A549 (cell line): ENCODE data around the gene AHCYL2. TPM values are rescaled to one million over a fixed set of nuclear protein-coding genes. Genes with fewer than 3 reads are reported as not detected.
A peak's percentile ranks its signal among the peaks of the same experiment; 100 is the strongest.

Experiments used
- ATAC-seq, 2 experiments: fragments of 200-7000 bp in 1 of 2; fragments of >200 bp in 1 of 2; cut with Nextera tagmentation in 1 of 2; cut with Tn5 transposase in 1 of 2; 3 replicates each; pipeline versions ENCODE4 v1.8.0 to v1.9.1; 2018 to 2020; ENCODE audit warnings: mild to moderate bottlenecking in 1 of 2, moderate library complexity in 1 of 2
- CTCF ChIA-PET: fragments of 300-600 bp; sonication (Branson Sonifier 250); formaldehyde crosslinking; extraction: SDS; loops from one replicate; lab custom pipeline; 2021; ENCODE audit warnings: antibody characterized with exemption, inconsistent platforms; lab: Yijun Ruan, JAX
- POLR2A ChIA-PET: fragments of 350-600 bp; formaldehyde crosslinking; extraction: SDS; loops from one replicate; lab custom pipeline; 2021; ENCODE audit warnings: antibody characterized with exemption, inconsistent platforms; lab: Yijun Ruan, JAX
- DNase-seq, 2 experiments: peaks; one replicate each; pipeline versions ENCODE4 v3.0.0 to v3.0.0-alpha.2; 2011 to 2016; ENCODE audit warnings: low read depth in 1 of 2, low spot score in 1 of 2
- FAIRE-seq: peaks from 2 replicates; lab custom pipeline; 2011; peaks lifted over from hg19 to GRCh38; lab: Jason Lieb, UNC
- H3K27ac ChIP-seq, 2 experiments: fragments of >200 bp; sonication (Bioruptor Twin); formaldehyde crosslinking; 3 replicates each; pipeline ENCODE4 v1.5.1; 2016 to 2017
- H3K4me1 ChIP-seq: fragments of >200 bp; sonication (Bioruptor Twin); formaldehyde crosslinking; 3 replicates; pipeline ENCODE4 v1.6.1; 2016
- H3K4me2 ChIP-seq: fragments of >200 bp; sonication (Bioruptor Twin); formaldehyde crosslinking; 3 replicates; pipeline ENCODE4 v1.6.1; 2016
- H3K4me3 ChIP-seq: fragments of >200 bp; sonication (Bioruptor Twin); formaldehyde crosslinking; 3 replicates; pipeline ENCODE4 v1.5.1; 2016
- H3K9me3 ChIP-seq: fragments of >200 bp; sonication (Bioruptor Twin); formaldehyde crosslinking; 3 replicates; pipeline ENCODE4 v1.6.1; 2016
- BHLHE40 ChIP-seq: IDR thresholded peaks from 2 replicates; pipeline ENCODE4 v1.6.1; 2012; ENCODE audit warnings: low read depth, low read length, inconsistent platforms
- CBX2 ChIP-seq: fragments of 200-600 bp; sonication (generic); IDR thresholded peaks from 2 replicates; pipeline ENCODE4 v1.6.1; 2016; ENCODE audit warnings: low read depth, mild to moderate bottlenecking, borderline replicate concordance
- CEBPB ChIP-seq, 2 experiments: fragments of >200 bp in 1 of 2; sonication (Bioruptor Twin) in 1 of 2; formaldehyde crosslinking in 1 of 2; IDR thresholded peaks; 2 replicates each; pipeline ENCODE4 v1.6.1; 2012 to 2016
- CHD4 ChIP-seq: fragments of 200-600 bp; sonication (generic); IDR thresholded peaks from 2 replicates; pipeline ENCODE4 v1.6.1; 2016; ENCODE audit warnings: antibody characterized with exemption, mild to moderate bottlenecking, borderline replicate concordance
- EP300 ChIP-seq, 2 experiments: fragments of >200 bp; sonication (Bioruptor Twin); formaldehyde crosslinking; IDR thresholded peaks; 2 replicates in 1 of 2; 3 replicates in 1 of 2; pipeline ENCODE4 v1.6.1; 2016 to 2017
- FOSL2 ChIP-seq, 2 experiments: fragments of 450-650 bp in 1 of 2; fragments of >200 bp in 1 of 2; sonication (Bioruptor Twin) in 1 of 2; formaldehyde crosslinking; IDR thresholded peaks; 2 replicates each; pipeline versions ENCODE4 v1.5.0 to v1.6.1; 2016 to 2020; ENCODE audit warnings: mild to moderate bottlenecking in 1 of 2, moderate library complexity in 1 of 2
- FOXS1 ChIP-seq: fragments of 250-450 bp; sonication (Bioruptor Pico); IDR thresholded peaks from 2 replicates; pipeline ENCODE4 v1.5.0; 2020; ENCODE audit warnings: mild to moderate bottlenecking, moderate library complexity
- HEYL ChIP-seq: fragments of 250-450 bp; sonication (Bioruptor Pico); IDR thresholded peaks from 2 replicates; pipeline ENCODE4 v1.8.0; 2021; ENCODE audit warnings: mild to moderate bottlenecking, moderate library complexity
- HOXA7 ChIP-seq: fragments of 250-450 bp; sonication (Bioruptor Pico); IDR thresholded peaks from 2 replicates; pipeline ENCODE4 v1.5.0; 2020; ENCODE audit warnings: mild to moderate bottlenecking, moderate library complexity
- HOXB5 ChIP-seq: fragments of 250-450 bp; sonication (Bioruptor Pico); IDR thresholded peaks from 2 replicates; pipeline ENCODE4 v1.5.0; 2020; ENCODE audit warnings: mild to moderate bottlenecking, moderate library complexity
- JUNB ChIP-seq: fragments of >200 bp; sonication (Bioruptor Twin); formaldehyde crosslinking; IDR thresholded peaks from 2 replicates; pipeline ENCODE4 v1.6.1; 2016
- KDM1A ChIP-seq: fragments of 200-600 bp; sonication (generic); IDR thresholded peaks from 2 replicates; pipeline ENCODE4 v1.6.1; 2016; ENCODE audit warnings: low read depth, mild to moderate bottlenecking
- NFE2L2 ChIP-seq: fragments of 150-350 bp; conservative IDR thresholded peaks from 2 replicates; pipeline ENCODE4 v1.6.1; 2014; ENCODE audit warnings: low read length
- NPAS2 ChIP-seq: fragments of 250-450 bp; sonication (Bioruptor Pico); IDR thresholded peaks from 2 replicates; pipeline ENCODE4 v1.8.0; 2022; ENCODE audit warnings: mild to moderate bottlenecking, moderate library complexity, borderline replicate concordance
- RAD21 ChIP-seq, 2 experiments: fragments of >200 bp in 1 of 2; sonication (Bioruptor Twin) in 1 of 2; formaldehyde crosslinking in 1 of 2; IDR thresholded peaks in 1 of 2; conservative IDR thresholded peaks in 1 of 2; 2 replicates in 1 of 2; 3 replicates in 1 of 2; pipeline ENCODE4 v1.6.1; 2012 to 2018; ENCODE audit warnings: inconsistent platforms in 1 of 2
- RARB ChIP-seq: fragments of 250-450 bp; sonication (Bioruptor Pico); IDR thresholded peaks from 2 replicates; pipeline ENCODE4 v1.8.0; 2021; ENCODE audit warnings: mild to moderate bottlenecking, moderate library complexity
- RFX5 ChIP-seq: fragments of 450-650 bp; IDR thresholded peaks from 2 replicates; pipeline ENCODE4 v1.7.1; 2014; ENCODE audit warnings: antibody characterized with exemption, mild to moderate bottlenecking, moderate library complexity
- SREBF2 ChIP-seq: fragments of 450-650 bp; IDR thresholded peaks from 2 replicates; pipeline ENCODE4 v1.6.1; 2014; ENCODE audit warnings: mild to moderate bottlenecking, moderate library complexity
- ZFP36 ChIP-seq: fragments of 450-650 bp; IDR thresholded peaks from 2 replicates; pipeline ENCODE4 v1.6.1; 2014; ENCODE audit warnings: borderline replicate concordance; ENCODE audit not compliant: partially characterized antibody
- ZSCAN20 ChIP-seq: fragments of 250-450 bp; sonication (Bioruptor Pico); IDR thresholded peaks from 2 replicates; pipeline ENCODE4 v1.8.0; 2022; ENCODE audit warnings: mild to moderate bottlenecking, moderate library complexity
- WGBS: methylation state at CpG from one replicate; pipeline ENCODE4 v1.1.6; 2017; ENCODE audit errors: missing lambda C conversion rate; 5-methylcytosine and 5-hydroxymethylcytosine counted together
- polyA plus RNA-seq, 4 experiments: library from polyadenylated mRNA; depleted of rRNA in 3 of 4; stranded (reverse); fragments of >200 nt; fragmentation: RNase III in 1 of 4; extraction: RNeasy Plus Mini Kit Qiagen cat#74134 plus additional on column Dnase treatment in 1 of 4; gene quantifications; 2 replicates in 3 of 4; 3 replicates in 1 of 4; pipeline ENCODE4 v1.2.3, GENCODE V29; 2011 to 2017
- TF ChIP-seq, protein P1 (sequence below): fragments of >200 bp; sonication (Bioruptor Twin); formaldehyde crosslinking; IDR thresholded peaks from 3 replicates; pipeline ENCODE4 v1.5.1; 2016
- TF ChIP-seq, protein P2 (sequence below): IDR thresholded peaks from 2 replicates; pipeline ENCODE4 v1.6.1; 2012
- TF ChIP-seq, protein P3 (sequence below): fragments of 450-650 bp; IDR thresholded peaks from 2 replicates; pipeline ENCODE4 v1.6.1; 2014; ENCODE audit warnings: antibody characterized with exemption
- TF ChIP-seq, protein P4 (sequence below): fragments of 250-450 bp; sonication (Bioruptor Pico); IDR thresholded peaks from 2 replicates; pipeline ENCODE4 v1.5.0; 2020; ENCODE audit warnings: low read depth, mild to moderate bottlenecking, moderate library complexity
- TF ChIP-seq, protein P5 (sequence below): fragments of >200 bp; sonication (Bioruptor Twin); formaldehyde crosslinking; IDR thresholded peaks from 2 replicates; pipeline ENCODE4 v1.6.1; 2016
- TF ChIP-seq, protein P6 (sequence below): IDR thresholded peaks from 2 replicates; pipeline ENCODE4 v1.6.1; 2012

Gene AHCYL2
- polyA plus RNA-seq, 2 of the 4 experiments (the other 2 are of a cell fraction) = 10.8 to 25.9 TPM

DNA sequence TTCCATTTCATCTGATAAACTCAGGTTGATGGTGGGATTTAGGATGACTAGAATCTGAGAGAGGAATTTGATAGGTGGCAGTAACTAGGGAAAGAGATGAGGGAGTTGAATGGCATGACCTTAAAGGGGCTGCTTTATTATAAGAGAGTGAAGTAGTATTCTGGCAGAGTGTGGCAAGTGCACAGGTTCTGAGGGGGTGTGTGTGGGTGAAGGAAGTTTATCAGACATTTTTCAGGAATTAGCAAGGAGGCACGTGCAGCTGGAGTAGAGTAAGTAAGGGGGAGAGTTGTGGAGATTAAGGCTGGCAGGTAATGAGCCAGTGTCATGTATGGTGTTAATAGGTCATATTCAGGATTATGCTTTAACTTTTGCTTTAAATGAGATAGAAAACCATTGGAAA lies 40.5 kb downstream of the AHCYL2 start:
- FAIRE-seq = no peak
- ChIA-PET POLR2A (no interaction called here), CTCF (interaction anchor here (1.3 kb wide), 1 partner anchor 18 kb away, joined by 3 read pairs; no protein-coding TSS in a partner anchor)
- ATAC-seq = no peak
- Histone ChIP-seq H3K9me3 (no peaks in the 10 kb centered on the region), H3K4me3 (no peak overlapping the region), H3K4me1 (peaks cover 17% of the 10 kb centered on the region; the same call in 2 of the 3 replicates), H3K4me2 (no peak overlapping the region), H3K27ac (no peak overlapping the region)
- WGBS = 60% methylated on average over 1 of the region's 1 CpG
- no peak for DNase-seq
- TF ChIP-seq RFX5 = no peak
- TF ChIP-seq CBX2 = no peak
- no peak for TF ChIP-seq ZFP36
- TF ChIP-seq BHLHE40 = no peak
- TF ChIP-seq, protein P1, sequence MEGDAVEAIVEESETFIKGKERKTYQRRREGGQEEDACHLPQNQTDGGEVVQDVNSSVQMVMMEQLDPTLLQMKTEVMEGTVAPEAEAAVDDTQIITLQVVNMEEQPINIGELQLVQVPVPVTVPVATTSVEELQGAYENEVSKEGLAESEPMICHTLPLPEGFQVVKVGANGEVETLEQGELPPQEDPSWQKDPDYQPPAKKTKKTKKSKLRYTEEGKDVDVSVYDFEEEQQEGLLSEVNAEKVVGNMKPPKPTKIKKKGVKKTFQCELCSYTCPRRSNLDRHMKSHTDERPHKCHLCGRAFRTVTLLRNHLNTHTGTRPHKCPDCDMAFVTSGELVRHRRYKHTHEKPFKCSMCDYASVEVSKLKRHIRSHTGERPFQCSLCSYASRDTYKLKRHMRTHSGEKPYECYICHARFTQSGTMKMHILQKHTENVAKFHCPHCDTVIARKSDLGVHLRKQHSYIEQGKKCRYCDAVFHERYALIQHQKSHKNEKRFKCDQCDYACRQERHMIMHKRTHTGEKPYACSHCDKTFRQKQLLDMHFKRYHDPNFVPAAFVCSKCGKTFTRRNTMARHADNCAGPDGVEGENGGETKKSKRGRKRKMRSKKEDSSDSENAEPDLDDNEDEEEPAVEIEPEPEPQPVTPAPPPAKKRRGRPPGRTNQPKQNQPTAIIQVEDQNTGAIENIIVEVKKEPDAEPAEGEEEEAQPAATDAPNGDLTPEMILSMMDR = no peak
- TF ChIP-seq EP300 (IDR thresholded peaks at IDR 0.05) = no peak
- no peak for TF ChIP-seq ZSCAN20 (CRISPR knock-in tag)
- TF ChIP-seq, protein P2, sequence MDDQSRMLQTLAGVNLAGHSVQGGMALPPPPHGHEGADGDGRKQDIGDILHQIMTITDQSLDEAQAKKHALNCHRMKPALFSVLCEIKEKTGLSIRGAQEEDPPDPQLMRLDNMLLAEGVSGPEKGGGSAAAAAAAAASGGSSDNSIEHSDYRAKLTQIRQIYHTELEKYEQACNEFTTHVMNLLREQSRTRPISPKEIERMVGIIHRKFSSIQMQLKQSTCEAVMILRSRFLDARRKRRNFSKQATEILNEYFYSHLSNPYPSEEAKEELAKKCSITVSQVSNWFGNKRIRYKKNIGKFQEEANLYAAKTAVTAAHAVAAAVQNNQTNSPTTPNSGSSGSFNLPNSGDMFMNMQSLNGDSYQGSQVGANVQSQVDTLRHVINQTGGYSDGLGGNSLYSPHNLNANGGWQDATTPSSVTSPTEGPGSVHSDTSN = no peak
- TF ChIP-seq, protein P3, sequence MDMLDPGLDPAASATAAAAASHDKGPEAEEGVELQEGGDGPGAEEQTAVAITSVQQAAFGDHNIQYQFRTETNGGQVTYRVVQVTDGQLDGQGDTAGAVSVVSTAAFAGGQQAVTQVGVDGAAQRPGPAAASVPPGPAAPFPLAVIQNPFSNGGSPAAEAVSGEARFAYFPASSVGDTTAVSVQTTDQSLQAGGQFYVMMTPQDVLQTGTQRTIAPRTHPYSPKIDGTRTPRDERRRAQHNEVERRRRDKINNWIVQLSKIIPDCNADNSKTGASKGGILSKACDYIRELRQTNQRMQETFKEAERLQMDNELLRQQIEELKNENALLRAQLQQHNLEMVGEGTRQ = no peak
- TF ChIP-seq RAD21 (conservative IDR thresholded peaks at IDR 0.05 in 1 of 2, IDR thresholded peaks at IDR 0.05 in 1 of 2) = no peak
- no peak for TF ChIP-seq HOXB5 (CRISPR knock-in tag)
- no peak for TF ChIP-seq KDM1A
- no peak for TF ChIP-seq NFE2L2
- TF ChIP-seq NPAS2 (CRISPR knock-in tag) = no peak
- TF ChIP-seq RARB (CRISPR knock-in tag) = no peak
- TF ChIP-seq HEYL (CRISPR knock-in tag) = no peak
- no peak for TF ChIP-seq JUNB
- TF ChIP-seq, protein P4, sequence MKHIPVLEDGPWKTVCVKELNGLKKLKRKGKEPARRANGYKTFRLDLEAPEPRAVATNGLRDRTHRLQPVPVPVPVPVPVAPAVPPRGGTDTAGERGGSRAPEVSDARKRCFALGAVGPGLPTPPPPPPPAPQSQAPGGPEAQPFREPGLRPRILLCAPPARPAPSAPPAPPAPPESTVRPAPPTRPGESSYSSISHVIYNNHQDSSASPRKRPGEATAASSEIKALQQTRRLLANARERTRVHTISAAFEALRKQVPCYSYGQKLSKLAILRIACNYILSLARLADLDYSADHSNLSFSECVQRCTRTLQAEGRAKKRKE (CRISPR knock-in tag) = no peak

DNA sequence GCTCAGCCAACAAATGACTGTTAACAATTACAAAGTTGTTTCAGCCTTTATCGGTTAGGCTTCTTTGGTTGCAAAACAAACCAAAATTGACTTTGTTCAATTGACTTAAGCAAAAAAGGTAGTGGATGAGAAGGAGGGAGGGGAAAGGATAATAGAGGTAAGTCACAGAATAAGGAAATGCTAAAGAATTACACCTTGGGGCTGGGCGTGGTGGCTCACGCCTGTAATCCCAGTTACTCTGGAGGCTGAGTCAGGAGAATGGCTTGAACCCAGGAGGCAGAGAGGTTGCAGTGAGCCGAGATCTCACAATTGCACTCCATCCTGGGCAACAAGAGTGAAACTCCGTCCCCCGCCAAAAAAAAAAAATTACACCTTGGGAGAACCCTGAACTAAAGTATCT lies 41.4 kb downstream of the AHCYL2 start:
- ChIA-PET POLR2A (no interaction called here), CTCF (interaction anchor here (0.7 kb wide), 1 partner anchor 887 kb away, joined by 3 read pairs; no protein-coding TSS in a partner anchor)
- no peak overlapping the region for H3K4me2 ChIP-seq
- peaks cover 17% of the 10 kb centered on the region; the same call in 2 of the 3 replicates for H3K4me1 ChIP-seq
- FAIRE-seq (peak; percentile 82), ATAC-seq (no peak), DNase-seq (no peak)
- no peaks in the 10 kb centered on the region for H3K9me3 ChIP-seq
- 85% methylated on average over 6 of the region's 6 CpGs for WGBS
- no peak overlapping the region for H3K27ac ChIP-seq
- TF ChIP-seq, protein P3 = no peak
- no peak for TF ChIP-seq SREBF2
- TF ChIP-seq CEBPB (IDR thresholded peaks at IDR 0.05) = no peak
- TF ChIP-seq FOXS1 (CRISPR knock-in tag) = no peak
- TF ChIP-seq KDM1A = no peak
- TF ChIP-seq HOXA7 = no peak
- TF ChIP-seq JUNB = no peak
- TF ChIP-seq, protein P5, sequence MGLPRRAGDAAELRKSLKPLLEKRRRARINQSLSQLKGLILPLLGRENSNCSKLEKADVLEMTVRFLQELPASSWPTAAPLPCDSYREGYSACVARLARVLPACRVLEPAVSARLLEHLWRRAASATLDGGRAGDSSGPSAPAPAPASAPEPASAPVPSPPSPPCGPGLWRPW = no peak
- TF ChIP-seq CHD4 = no peak
- TF ChIP-seq FOSL2 (IDR thresholded peaks at IDR 0.05) = no peak
- no peak for TF ChIP-seq FOSL2 (CRISPR knock-in tag; IDR thresholded peaks at IDR 0.05)
- TF ChIP-seq, protein P6, sequence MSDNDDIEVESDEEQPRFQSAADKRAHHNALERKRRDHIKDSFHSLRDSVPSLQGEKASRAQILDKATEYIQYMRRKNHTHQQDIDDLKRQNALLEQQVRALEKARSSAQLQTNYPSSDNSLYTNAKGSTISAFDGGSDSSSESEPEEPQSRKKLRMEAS = no peak
- TF ChIP-seq, protein P2 = no peak
- no peak overlapping the region for H3K4me3 ChIP-seq
